ENCODE results near the gene TIPIN. TPM values are rescaled to one million over a fixed set of nuclear protein-coding genes. Genes with fewer than 3 reads are reported as not detected.

The TIPIN gene
- total RNA-seq, 4 donors from 2014 or later = 0.77 to 15.0 (median 8.7) TPM

DNA sequence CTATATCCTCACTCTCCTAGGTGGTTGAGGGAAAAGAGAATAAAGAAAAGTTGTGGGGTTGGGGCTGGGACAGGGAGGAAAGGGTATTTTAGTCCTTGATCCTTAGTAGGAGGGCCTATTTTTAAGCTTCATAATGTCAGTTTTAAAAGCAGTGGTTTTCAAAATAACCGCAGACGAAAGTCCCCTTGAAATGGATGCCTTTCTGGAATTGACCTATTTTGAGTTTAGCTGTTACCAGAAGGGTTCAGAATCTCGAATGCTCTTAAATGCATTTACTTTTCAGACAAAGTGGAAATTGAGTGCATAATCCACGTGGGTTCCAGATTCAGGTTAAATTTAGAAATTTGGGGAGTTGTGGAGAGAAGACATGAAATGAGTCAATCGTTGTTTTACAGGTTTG, 46.8 kb upstream of the TIPIN start:
- Histone ChIP-seq H3K9me3 (no peaks in the 10 kb centered on the region), H3K4me3 (no peak overlapping the region), H3K4me1 (no peaks in the 10 kb centered on the region), H3K27me3 (no peaks in the 10 kb centered on the region), H3K36me3 (no peaks in the 10 kb centered on the region), H3K27ac (no peak overlapping the region)
- intact Hi-C loops (cut with DNase I; ENCODE audit: low total_unique reads) = no loop called here
- no peak for TF ChIP-seq POLR2A (IDR thresholded peaks at IDR 0.05)
- TF ChIP-seq, protein P1, sequence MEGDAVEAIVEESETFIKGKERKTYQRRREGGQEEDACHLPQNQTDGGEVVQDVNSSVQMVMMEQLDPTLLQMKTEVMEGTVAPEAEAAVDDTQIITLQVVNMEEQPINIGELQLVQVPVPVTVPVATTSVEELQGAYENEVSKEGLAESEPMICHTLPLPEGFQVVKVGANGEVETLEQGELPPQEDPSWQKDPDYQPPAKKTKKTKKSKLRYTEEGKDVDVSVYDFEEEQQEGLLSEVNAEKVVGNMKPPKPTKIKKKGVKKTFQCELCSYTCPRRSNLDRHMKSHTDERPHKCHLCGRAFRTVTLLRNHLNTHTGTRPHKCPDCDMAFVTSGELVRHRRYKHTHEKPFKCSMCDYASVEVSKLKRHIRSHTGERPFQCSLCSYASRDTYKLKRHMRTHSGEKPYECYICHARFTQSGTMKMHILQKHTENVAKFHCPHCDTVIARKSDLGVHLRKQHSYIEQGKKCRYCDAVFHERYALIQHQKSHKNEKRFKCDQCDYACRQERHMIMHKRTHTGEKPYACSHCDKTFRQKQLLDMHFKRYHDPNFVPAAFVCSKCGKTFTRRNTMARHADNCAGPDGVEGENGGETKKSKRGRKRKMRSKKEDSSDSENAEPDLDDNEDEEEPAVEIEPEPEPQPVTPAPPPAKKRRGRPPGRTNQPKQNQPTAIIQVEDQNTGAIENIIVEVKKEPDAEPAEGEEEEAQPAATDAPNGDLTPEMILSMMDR (IDR thresholded peaks at IDR 0.05) = no peak
- no peak for DNase-seq

DNA sequence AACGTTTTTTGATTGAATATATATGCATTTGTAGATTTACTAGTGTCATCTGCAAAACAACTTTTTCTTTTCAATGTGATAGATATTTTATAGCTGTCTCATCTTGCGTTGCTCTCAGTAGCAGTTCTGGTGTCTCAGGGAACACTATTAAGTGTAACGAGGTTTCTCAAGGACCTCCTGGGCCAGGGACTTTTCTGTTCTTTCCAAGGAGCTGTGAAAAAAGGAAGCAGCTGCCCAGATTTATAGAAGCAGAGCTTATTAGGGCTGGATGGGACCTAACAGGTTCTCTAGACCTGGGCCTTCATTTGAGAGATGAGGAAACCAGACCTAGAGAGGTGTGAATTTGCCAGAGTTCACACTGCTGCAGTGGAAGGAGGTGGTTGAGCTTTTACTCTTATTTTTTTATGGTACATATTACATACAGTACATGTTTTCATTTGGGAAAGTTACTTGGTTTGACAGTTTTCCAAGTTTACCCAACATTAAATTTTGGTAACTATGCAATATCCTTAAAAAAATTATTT, 46.3 kb upstream of the TIPIN start:
- H3K9me3 ChIP-seq = no peaks in the 10 kb centered on the region
- H3K27me3 ChIP-seq = no peaks in the 10 kb centered on the region
- no peak for DNase-seq
- no peaks in the 10 kb centered on the region for H3K36me3 ChIP-seq
- no peak overlapping the region for H3K27ac ChIP-seq
- H3K4me1 ChIP-seq = no peaks in the 10 kb centered on the region
- TF ChIP-seq, protein P1 (IDR thresholded peaks at IDR 0.05) = no peak
- no peak for TF ChIP-seq POLR2A (IDR thresholded peaks at IDR 0.05)
- H3K4me3 ChIP-seq = no peak overlapping the region
- intact Hi-C loops (cut with DNase I; ENCODE audit: low total_unique reads) = no loop called here

DNA sequence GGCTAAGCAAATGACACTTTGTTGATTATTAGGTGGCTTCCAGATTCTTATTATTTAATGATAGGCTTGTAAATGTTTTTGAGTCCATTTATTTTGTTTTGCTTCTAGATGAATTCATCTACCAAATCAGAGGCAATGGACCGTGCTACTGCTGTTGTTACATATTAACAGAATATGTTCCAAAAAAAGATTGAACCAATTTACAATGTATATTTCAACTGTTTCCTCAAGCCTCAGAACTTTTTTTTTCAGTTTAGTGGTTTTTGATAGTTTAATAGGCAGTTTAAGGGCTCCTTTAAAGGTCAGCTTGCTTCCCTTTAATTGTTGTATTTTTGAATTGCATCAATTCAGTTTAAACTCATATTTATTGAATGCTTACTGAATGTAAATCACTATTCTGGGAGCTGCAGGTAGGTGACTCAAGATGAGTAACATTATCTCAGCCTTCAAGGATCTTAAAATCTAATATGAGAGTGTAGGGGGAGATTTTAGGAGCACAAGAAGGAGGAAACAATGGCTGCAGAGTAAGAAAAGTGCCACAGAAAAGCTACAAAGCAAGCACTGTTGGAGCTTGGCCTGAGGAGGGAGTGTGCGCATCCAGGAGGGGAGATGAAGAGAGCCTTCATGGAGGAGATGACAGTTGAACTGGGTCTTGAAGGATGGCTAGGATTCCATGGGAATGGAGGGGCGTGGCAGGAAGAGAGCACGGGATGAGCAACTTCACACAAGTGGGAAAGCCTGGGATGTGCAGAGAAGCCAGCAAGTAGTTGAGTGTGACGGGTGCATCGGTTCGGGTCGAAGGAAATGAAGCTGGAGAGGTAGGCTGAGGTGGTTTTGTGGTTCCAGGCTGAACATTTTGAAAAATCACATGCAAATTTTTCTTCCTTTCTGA, 44.9 kb upstream of the TIPIN start:
- intact Hi-C loops (cut with DNase I; ENCODE audit: low total_unique reads) = no loop called here

DNA sequence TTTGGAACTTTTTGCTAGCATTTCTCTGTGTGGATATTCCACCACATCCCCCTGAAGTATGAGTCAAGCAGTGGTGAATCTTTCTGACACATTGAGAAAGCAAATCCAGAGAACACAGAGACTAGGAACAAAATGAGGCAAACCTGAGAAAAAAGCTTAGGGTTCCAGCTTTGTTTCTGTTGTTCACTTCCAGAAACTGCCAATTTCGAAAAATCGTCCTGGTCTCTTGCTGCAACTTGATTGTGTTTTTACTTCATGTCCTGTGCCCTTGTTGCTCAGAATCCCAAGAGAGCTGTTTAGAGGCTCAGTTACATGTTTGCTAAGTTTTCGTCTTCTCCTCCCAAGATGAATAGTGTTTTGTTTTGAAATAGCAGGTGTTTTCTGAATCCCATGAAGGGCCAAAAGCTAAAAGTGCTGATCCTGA, 43.9 kb upstream of the TIPIN start:
- no peak overlapping the region for H3K27ac ChIP-seq
- H3K4me3 ChIP-seq = no peak overlapping the region
- H3K4me1 ChIP-seq = no peaks in the 10 kb centered on the region
- H3K27me3 ChIP-seq = no peaks in the 10 kb centered on the region
- intact Hi-C loops (cut with DNase I; ENCODE audit: low total_unique reads) = no loop called here
- H3K36me3 ChIP-seq = no peaks in the 10 kb centered on the region
- TF ChIP-seq POLR2A (IDR thresholded peaks at IDR 0.05) = no peak
- no peak for DNase-seq
- H3K9me3 ChIP-seq = no peaks in the 10 kb centered on the region

More for the DNA sequence above, 44.9 kb upstream of the TIPIN start:
- Histone ChIP-seq H3K9me3 (no peaks in the 10 kb centered on the region), H3K4me1 (no peaks in the 10 kb centered on the region), H3K4me3 (no peak overlapping the region), H3K27ac (no peak overlapping the region), H3K27me3 (no peaks in the 10 kb centered on the region), H3K36me3 (no peaks in the 10 kb centered on the region)
- no peak for DNase-seq
- no peak for TF ChIP-seq POLR2A (IDR thresholded peaks at IDR 0.05)
- TF ChIP-seq, protein P1 (IDR thresholded peaks at IDR 0.05) = no peak

GRCh38 chr15:66399276-66399675, 42.8 kb upstream of the TIPIN start:
- TF ChIP-seq, protein P1 (IDR thresholded peaks at IDR 0.05) = no peak
- TF ChIP-seq POLR2A (IDR thresholded peaks at IDR 0.05) = no peak
- intact Hi-C loops (cut with DNase I; ENCODE audit: low total_unique reads) = no loop called here
- Histone ChIP-seq H3K27me3 (no peaks in the 10 kb centered on the region), H3K4me1 (no peaks in the 10 kb centered on the region), H3K9me3 (no peaks in the 10 kb centered on the region), H3K27ac (no peak overlapping the region), H3K36me3 (no peaks in the 10 kb centered on the region), H3K4me3 (no peak overlapping the region)
- DNase-seq = no peak
